CD4-positive, alpha-beta T cell (primary cell): ENCODE measurements around the gene STEAP3. TPM values are rescaled to one million over a fixed set of nuclear protein-coding genes. Genes with fewer than 3 reads are reported as not detected.

Source experiments
- ATAC-seq: fragments of 200-7000 bp; cut with Tn5 transposase; one replicate; pipeline ENCODE4 v1.10.0; 2022; ENCODE audit warnings: mild to moderate bottlenecking; ENCODE audit not compliant: poor library complexity
- CTCF ChIA-PET: fragments of 350-600 bp; sonication (Branson Sonifier 250); formaldehyde crosslinking; loops from one replicate; lab custom pipeline; 2021; ENCODE audit warnings: antibody characterized with exemption, inconsistent platforms; lab: Charles Lee
- POLR2A ChIA-PET: fragments of 350-600 bp; sonication (Branson Sonifier 250); formaldehyde crosslinking; loops from one replicate; lab custom pipeline; 2021; ENCODE audit warnings: antibody characterized with exemption, inconsistent platforms; lab: Charles Lee
- DNase-seq, 14 experiments: peaks; one replicate each; pipeline ENCODE4 v3.0.0-alpha.2; 2013 to 2020; ENCODE audit warnings: mixed read lengths in 2 of 14
- H3K27ac ChIP-seq, 2 donors: one replicate each; pipeline versions ENCODE4 v1.5.1 to v1.7.0; 2013; ENCODE audit warnings: low read length in 2 of 2, low read depth in 1 of 2, mild to moderate bottlenecking in 1 of 2
- H3K27me3 ChIP-seq, 2 experiments: 1 replicate in 1 of 2; 2 replicates in 1 of 2; pipeline versions ENCODE4 v1.6.1 to v1.7.0; 2013; ENCODE audit warnings: low read length in 2 of 2, control low read depth in 1 of 2, mild to moderate bottlenecking in 1 of 2, moderate library complexity in 1 of 2; ENCODE audit not compliant: insufficient read depth in 2 of 2, control insufficient read depth in 1 of 2
- H3K36me3 ChIP-seq: one replicate; pipeline ENCODE4 v1.6.1; 2013; ENCODE audit warnings: low read length, control low read depth; ENCODE audit not compliant: insufficient read depth
- H3K4me1 ChIP-seq: one replicate; pipeline ENCODE4 v1.6.1; 2013; ENCODE audit warnings: low read length, control low read depth; ENCODE audit not compliant: insufficient read depth
- H3K4me3 ChIP-seq: one replicate; pipeline ENCODE4 v1.5.1; 2013; ENCODE audit warnings: mild to moderate bottlenecking, low read length, moderate library complexity
- H3K9me3 ChIP-seq, 2 experiments: 1 replicate in 1 of 2; 2 replicates in 1 of 2; pipeline versions ENCODE4 v1.6.1 to v1.7.0; 2013; ENCODE audit warnings: low read length in 2 of 2, mild to moderate bottlenecking in 2 of 2, control low read depth in 1 of 2, moderate library complexity in 1 of 2; ENCODE audit not compliant: control insufficient read depth in 1 of 2, insufficient read depth in 1 of 2
- H3K27ac Mint-ChIP-seq: one replicate; pipeline ENCODE4 v1.8.0; 2020; ENCODE audit warnings: mixed read lengths
- H3K27me3 Mint-ChIP-seq: one replicate; pipeline ENCODE4 v1.8.0; 2021; ENCODE audit warnings: mixed read lengths
- H3K36me3 Mint-ChIP-seq: one replicate; pipeline ENCODE4 v1.8.0; 2021; ENCODE audit warnings: low read depth, mixed read lengths
- H3K4me1 Mint-ChIP-seq: one replicate; pipeline ENCODE4 v1.8.0; 2021; ENCODE audit warnings: low read depth, mixed read lengths
- H3K4me3 Mint-ChIP-seq: one replicate; pipeline ENCODE4 v1.8.0; 2020; ENCODE audit warnings: mild to moderate bottlenecking, mixed read lengths
- H3K9me3 Mint-ChIP-seq: one replicate; pipeline ENCODE4 v1.8.0; 2020; ENCODE audit warnings: mixed read lengths
- CTCF ChIP-seq: fragments of 200-600 bp; IDR thresholded peaks from one replicate; pipeline ENCODE4 v1.8.0; 2022; ENCODE audit warnings: antibody characterized with exemption, mild to moderate bottlenecking
- intact Hi-C, 2 experiments: fragments of 100-400 bp; cut with DNase I in 1 of 2; cut with micrococcal nuclease in 1 of 2; formaldehyde crosslinking; loops; one replicate each; pipeline versions ENCODE4 v1.15.1 to v1.9.0; 2023 to 2025; cut with DNase I, micrococcal nuclease
- total RNA-seq, 174 experiments: library from RNA in 2 of 174; stranded (reverse) in 2 of 174; gene quantifications; one replicate each; pipeline ENCODE4 v1.2.3 and lab custom pipeline; 2021 to 2026

STEAP3 gene
- total RNA-seq, 2 experiments from 2014 or later = not detected

- H3K27ac Mint-ChIP-seq = no peak overlapping the region
- H3K27me3 Mint-ChIP-seq = no peaks in the 10 kb centered on the region
- CTCF ChIA-PET = no interaction called here
Observed at GRCh38 chr2:119247844-119248271, 24.2 kb downstream of the STEAP3 start.

GRCh38 chr2:119248311-119248710, 24.7 kb downstream of the STEAP3 start:
- H3K4me1 ChIP-seq = no peaks in the 10 kb centered on the region
- H3K27me3 Mint-ChIP-seq = no peaks in the 10 kb centered on the region
- DNase-seq (no peak), ATAC-seq (no peak)
- H3K27ac Mint-ChIP-seq = no peak overlapping the region
- intact Hi-C loops = no loop called here
- H3K9me3 Mint-ChIP-seq = no peaks in the 10 kb centered on the region
- peaks cover 0 to 15% of the 10 kb centered on the region in 2 experiments for H3K9me3 ChIP-seq
- no peaks in the 10 kb centered on the region for H3K4me1 Mint-ChIP-seq
- no peak for TF ChIP-seq CTCF
- no peaks in the 10 kb centered on the region for H3K36me3 ChIP-seq
- no peak overlapping the region for H3K4me3 Mint-ChIP-seq
- no peak overlapping the region for H3K27ac ChIP-seq
- H3K27me3 ChIP-seq = peaks cover 0 to 3% of the 10 kb centered on the region in 2 experiments
- no peak overlapping the region for H3K4me3 ChIP-seq
- POLR2A ChIA-PET = no interaction called here
- no peaks in the 10 kb centered on the region for H3K36me3 Mint-ChIP-seq
- CTCF ChIA-PET = no interaction called here

More at GRCh38 chr2:119247844-119248271, 24.2 kb downstream of the STEAP3 start:
- Mint-ChIP-seq H3K9me3 (no peaks in the 10 kb centered on the region), H3K36me3 (no peaks in the 10 kb centered on the region), H3K4me1 (no peaks in the 10 kb centered on the region), H3K4me3 (no peak overlapping the region)
- Histone ChIP-seq H3K27ac (no peak overlapping the region), H3K4me1 (no peaks in the 10 kb centered on the region), H3K36me3 (no peaks in the 10 kb centered on the region), H3K27me3 (peaks cover 0 to 3% of the 10 kb centered on the region in 2 experiments), H3K4me3 (no peak overlapping the region), H3K9me3 (peaks cover 0 to 15% of the 10 kb centered on the region in 2 experiments)
- peak in 1 of 14 experiments; percentile 27 for DNase-seq
- POLR2A ChIA-PET = no interaction called here
- intact Hi-C loops = no loop called here
- no peak for TF ChIP-seq CTCF
- ATAC-seq = no peak

GRCh38 chr2:119248751-119249150, 25.1 kb downstream of the STEAP3 start:
- Histone ChIP-seq H3K27ac (no peak overlapping the region), H3K4me1 (no peaks in the 10 kb centered on the region), H3K36me3 (no peaks in the 10 kb centered on the region), H3K27me3 (peaks cover 0 to 3% of the 10 kb centered on the region in 2 experiments), H3K9me3 (peaks cover 0 to 15% of the 10 kb centered on the region in 2 experiments), H3K4me3 (no peak overlapping the region)
- CTCF ChIA-PET = no interaction called here
- TF ChIP-seq CTCF = no peak
- POLR2A ChIA-PET = no interaction called here
- Mint-ChIP-seq H3K4me3 (no peak overlapping the region), H3K36me3 (no peaks in the 10 kb centered on the region), H3K4me1 (no peaks in the 10 kb centered on the region), H3K9me3 (no peaks in the 10 kb centered on the region), H3K27ac (no peak overlapping the region), H3K27me3 (no peaks in the 10 kb centered on the region)
- no peak for ATAC-seq
- no peak for DNase-seq
- intact Hi-C loops = no loop called here
